GM12801 (cell line): ENCODE measurements around the gene SIRT6.

ENCODE experiments used
- TF ChIP-seq, protein P1 (sequence below): IDR thresholded peaks from one replicate; pipeline ENCODE4 v1.5.1; 2011; ENCODE audit warnings: control low read depth; ENCODE audit not compliant: insufficient read length; ENCODE audit errors: extremely low read depth

SIRT6 gene

DNA sequence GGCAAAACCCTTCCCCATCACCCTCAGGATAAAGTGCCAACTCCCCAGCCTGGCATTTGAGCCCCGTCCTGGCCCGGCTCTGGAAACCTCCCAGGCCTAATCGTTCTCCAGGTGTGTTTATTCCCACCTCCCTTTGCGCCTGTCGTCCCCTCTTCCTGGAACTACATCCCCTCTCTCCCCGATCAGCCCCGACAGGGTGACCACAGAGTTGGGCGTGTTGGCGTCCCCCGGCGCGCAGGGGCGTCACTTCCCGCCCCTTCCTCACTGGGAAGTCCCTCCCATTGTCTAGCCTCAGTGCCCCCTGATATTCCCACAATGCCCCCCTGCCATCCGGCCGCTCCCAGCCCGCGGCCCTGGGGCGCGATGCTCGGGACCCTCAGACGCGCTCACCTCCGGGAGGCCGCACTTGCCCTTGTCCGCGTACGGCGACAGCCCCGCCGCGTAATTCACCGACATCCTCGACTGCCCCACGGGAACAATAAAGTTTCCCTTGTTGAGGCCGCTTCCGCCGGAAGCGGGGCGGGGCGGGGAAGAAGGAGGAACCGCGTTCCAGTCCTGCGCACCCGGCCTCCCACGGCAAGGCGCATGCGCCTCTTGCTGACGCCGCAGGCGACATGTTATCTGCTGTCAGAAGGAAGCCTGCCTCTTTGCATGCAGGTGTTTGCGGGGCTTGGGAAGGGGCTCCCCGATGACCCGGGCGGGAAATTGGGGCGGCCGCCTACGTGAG is at the start of gene SIRT6, which contains the start of gene ANKRD24:
SIRT6 (minus strand) TSS at position 480 of the 727 bp plus-strand sequence; CDS start at position 456, 24 bp downstream.
ANKRD24 (plus strand) TSS at position 606 of the 727 bp plus-strand sequence. CDS start 3,737 bp downstream, outside the sequence.
- TF ChIP-seq, protein P1, sequence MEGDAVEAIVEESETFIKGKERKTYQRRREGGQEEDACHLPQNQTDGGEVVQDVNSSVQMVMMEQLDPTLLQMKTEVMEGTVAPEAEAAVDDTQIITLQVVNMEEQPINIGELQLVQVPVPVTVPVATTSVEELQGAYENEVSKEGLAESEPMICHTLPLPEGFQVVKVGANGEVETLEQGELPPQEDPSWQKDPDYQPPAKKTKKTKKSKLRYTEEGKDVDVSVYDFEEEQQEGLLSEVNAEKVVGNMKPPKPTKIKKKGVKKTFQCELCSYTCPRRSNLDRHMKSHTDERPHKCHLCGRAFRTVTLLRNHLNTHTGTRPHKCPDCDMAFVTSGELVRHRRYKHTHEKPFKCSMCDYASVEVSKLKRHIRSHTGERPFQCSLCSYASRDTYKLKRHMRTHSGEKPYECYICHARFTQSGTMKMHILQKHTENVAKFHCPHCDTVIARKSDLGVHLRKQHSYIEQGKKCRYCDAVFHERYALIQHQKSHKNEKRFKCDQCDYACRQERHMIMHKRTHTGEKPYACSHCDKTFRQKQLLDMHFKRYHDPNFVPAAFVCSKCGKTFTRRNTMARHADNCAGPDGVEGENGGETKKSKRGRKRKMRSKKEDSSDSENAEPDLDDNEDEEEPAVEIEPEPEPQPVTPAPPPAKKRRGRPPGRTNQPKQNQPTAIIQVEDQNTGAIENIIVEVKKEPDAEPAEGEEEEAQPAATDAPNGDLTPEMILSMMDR, result no peak

DNA sequence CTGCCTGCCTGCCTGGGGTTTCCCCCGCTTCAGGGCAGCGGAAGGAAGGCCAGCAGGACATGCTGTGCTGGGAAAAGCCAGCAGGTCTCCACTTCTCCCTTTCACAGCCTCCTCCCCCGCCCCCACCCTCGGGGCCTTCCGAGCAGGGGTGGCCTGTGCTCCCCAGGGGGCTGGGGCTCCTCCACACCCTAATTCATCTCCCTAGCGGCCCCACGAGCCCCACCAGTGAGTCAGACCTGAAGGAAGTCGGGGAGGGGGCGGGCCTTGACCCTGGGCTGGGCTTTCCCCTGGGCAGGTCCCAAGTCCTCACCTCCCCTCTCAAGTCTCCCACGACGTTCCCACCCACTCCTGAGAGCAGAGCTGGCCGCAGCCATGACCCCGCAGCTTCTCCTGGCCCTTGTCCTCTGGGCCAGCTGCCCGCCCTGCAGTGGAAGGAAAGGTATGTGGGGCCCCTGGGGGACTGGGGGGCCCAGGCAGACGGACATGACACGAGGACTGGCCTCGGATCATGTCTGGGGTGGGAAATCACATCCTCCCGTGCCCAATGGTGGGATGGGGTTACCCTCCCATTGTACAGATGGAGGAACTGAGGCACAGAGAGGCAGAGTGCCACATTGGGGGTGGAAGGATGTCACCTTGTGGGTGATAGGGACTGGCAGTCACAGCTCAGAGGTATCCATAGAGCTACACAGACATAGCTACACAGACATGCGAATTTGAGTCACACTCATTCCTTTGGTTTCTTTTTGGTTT is 47.0 kb upstream of the SIRT6 start, which contains the start of gene EBI3:
EBI3 (plus strand) TSS at position 345 of the 753 bp plus-strand sequence; CDS start at position 373, 28 bp downstream.
- TF ChIP-seq, protein P1, result no peak

DNA sequence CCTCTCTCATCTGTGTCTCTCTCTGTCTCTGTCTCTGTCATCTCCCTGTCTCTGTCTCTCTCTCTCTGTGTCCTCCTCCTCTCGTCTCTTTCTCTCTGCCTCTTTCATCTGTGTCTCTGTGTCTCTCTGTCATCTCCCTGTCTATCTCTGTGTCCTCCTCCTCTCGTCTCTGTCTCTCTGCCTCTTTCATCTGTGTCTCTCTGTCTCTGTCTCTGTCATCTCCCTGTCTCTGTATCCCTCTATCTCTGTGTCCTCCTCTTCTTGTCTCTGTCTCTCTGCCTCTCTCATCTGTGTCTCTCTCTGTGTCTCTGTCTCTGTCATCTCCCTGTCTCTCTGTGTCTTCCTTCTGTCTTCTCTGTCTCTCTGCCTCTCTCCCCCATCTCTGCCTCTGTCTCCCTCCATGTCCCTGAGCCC is 46.4 kb upstream of the SIRT6 start:
- TF ChIP-seq, protein P1, result no peak

DNA sequence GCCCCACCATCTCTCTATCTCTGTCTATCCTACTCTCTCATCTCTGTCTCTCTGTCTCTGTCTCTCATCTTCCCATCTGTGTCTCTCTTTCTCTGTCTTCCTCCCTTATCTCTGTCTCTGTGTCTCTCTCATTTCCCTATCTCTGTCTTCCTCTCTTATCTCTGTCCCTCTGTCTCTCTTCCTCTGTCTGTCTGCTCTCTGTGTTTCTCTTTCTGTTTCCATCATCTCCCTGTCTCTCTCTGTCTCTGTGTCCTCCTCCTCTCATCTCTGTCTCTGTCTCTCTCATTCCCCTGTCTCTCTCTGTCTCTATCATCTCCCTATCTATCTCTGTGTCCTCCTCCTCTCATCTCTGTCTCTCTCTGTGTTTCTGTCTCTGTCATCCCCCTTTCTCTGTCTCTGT is 45.4 kb upstream of the SIRT6 start:
- TF ChIP-seq, protein P1, result no peak

DNA sequence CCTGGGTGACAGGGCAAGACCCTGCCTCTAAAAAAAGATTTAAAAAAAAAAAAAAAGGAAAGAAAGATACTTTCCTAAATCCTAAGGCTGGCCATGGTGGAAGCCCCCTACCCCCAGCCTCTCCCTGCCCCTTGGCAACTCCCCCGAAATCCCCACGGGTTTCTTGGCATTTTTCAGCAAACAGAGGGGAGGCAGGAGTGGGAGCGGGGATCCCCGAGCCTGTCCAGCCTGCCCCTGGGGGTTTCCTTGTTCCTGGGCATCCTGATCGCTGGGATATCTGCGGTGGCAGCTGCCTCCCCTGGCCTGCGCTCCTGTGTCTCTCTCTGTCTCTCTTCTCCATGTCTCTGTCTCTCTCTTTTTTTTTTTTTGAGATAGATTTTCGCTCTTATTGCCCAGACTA is 43.5 kb upstream of the SIRT6 start:
- TF ChIP-seq, protein P1, result no peak

DNA sequence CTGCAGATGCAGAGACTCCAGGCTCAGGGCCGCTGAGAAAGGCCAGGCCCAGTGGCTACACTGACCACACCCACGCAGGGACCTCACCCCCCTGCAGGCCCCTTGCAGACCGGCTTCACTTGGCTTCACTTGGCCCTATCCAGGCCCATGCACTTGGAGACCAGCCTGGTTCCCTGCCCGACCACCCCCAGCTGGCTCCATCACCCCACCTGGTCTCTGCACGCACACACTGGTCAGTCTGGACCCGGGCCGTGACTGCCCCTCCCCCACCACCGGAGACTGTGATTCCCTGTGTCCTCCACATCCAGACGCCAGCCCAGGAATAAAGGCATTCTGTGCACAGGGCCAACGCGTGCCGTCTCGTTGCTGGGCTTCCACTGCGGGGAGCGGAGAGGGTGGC is 42.1 kb upstream of the SIRT6 start:
- TF ChIP-seq, protein P1, result no peak

DNA sequence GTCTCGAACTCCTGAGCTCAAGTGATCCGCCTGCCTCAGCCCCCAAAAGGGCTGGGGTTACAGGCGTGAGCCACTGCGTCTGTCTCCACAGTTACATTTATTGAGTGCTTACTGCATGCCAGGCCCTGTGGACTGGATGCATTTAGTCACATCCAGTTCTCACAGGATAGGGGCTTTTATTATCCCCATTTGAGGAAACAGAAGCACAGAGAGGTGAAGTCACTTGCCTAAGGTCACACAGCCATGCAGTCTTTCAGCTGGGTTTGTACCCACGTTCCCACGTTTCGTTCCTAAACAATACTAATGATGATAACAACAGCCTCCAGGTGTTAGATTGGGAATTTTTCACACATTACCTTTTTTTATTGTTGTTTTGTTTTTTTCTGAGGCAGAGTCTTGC is 37.8 kb upstream of the SIRT6 start:
- TF ChIP-seq, protein P1, result no peak
